CD14-positive monocyte (primary cell): ENCODE data around the gene SYTL2. TPM values are rescaled to one million over a fixed set of nuclear protein-coding genes. Genes with fewer than 3 reads are reported as not detected.

Source experiments
- DNase-seq, 3 donors: peaks; one replicate each; pipeline ENCODE4 v3.0.0-alpha.2; 2011 to 2022
- H2AFZ ChIP-seq: 2 replicates; pipeline ENCODE4 v1.6.0; 2012; ENCODE audit warnings: mild to moderate bottlenecking, low read depth, low read length, inconsistent platforms; ENCODE audit not compliant: insufficient read depth, poor library complexity, severe bottlenecking
- H3K27ac ChIP-seq, 2 donors: 1 replicate in 1 of 2; 2 replicates in 1 of 2; pipeline ENCODE4 v1.5.1; 2012 to 2013; ENCODE audit warnings: low read length in 2 of 2, control low read depth in 1 of 2, inconsistent platforms in 1 of 2, low read depth in 1 of 2, mild to moderate bottlenecking in 1 of 2
- H3K27me3 ChIP-seq, 2 donors: one replicate each; pipeline versions ENCODE4 v1.6.0 to v1.6.1; 2011 to 2013; ENCODE audit warnings: low read length in 2 of 2; ENCODE audit not compliant: control insufficient read depth in 2 of 2, insufficient read depth in 2 of 2
- H3K36me3 ChIP-seq, 2 donors: replicated peaks in 1 of 2; 1 replicate in 1 of 2; 2 replicates in 1 of 2; pipeline versions ENCODE4 v1.5.1 to v1.6.1; 2012 to 2013; ENCODE audit warnings: low read length in 2 of 2, control low read depth in 1 of 2, inconsistent platforms in 1 of 2, mild to moderate bottlenecking in 1 of 2; ENCODE audit not compliant: insufficient read depth in 2 of 2, control insufficient read depth in 1 of 2
- H3K4me1 ChIP-seq, 2 donors: 1 replicate in 1 of 2; 2 replicates in 1 of 2; pipeline versions ENCODE4 v1.5.1 to v1.6.1; 2012 to 2013; ENCODE audit warnings: low read length in 2 of 2, control low read depth in 1 of 2, inconsistent platforms in 1 of 2, mild to moderate bottlenecking in 1 of 2, moderate library complexity in 1 of 2; ENCODE audit not compliant: insufficient read depth in 2 of 2, control insufficient read depth in 1 of 2
- H3K4me2 ChIP-seq: replicated peaks from 2 replicates; pipeline ENCODE3; 2012; ENCODE audit warnings: low read length, moderate library complexity, mild to moderate bottlenecking; ENCODE audit not compliant: poor library complexity, severe bottlenecking; ENCODE audit errors: extremely low read depth
- H3K4me3 ChIP-seq, 3 experiments: fragments of 200-600 bp in 1 of 3; sonication (generic) in 1 of 3; replicated peaks in 1 of 3; 1 replicate in 2 of 3; 2 replicates in 1 of 3; pipeline ENCODE4 v1.5.1; 2011 to 2013; ENCODE audit warnings: low read length in 3 of 3, mild to moderate bottlenecking in 3 of 3, control low read depth in 2 of 3, low read depth in 2 of 3, inconsistent platforms in 1 of 3, moderate library complexity in 1 of 3
- H3K79me2 ChIP-seq: 2 replicates; pipeline ENCODE4 v1.6.0; 2012; ENCODE audit warnings: mild to moderate bottlenecking, control low read depth, inconsistent platforms, low read length, moderate library complexity; ENCODE audit not compliant: insufficient read depth
- H3K9ac ChIP-seq: 2 replicates; pipeline ENCODE4 v1.6.0; 2017; ENCODE audit warnings: low read length, mild to moderate bottlenecking; ENCODE audit not compliant: insufficient read depth, poor library complexity, severe bottlenecking
- H3K9me3 ChIP-seq, 2 donors: replicated peaks in 1 of 2; 1 replicate in 1 of 2; 2 replicates in 1 of 2; pipeline versions ENCODE4 v1.5.1 to v1.6.1; 2012 to 2013; ENCODE audit warnings: low read length in 2 of 2, control low read depth in 1 of 2; ENCODE audit not compliant: control insufficient read depth in 1 of 2, insufficient read depth in 1 of 2
- H4K20me1 ChIP-seq: 2 replicates; pipeline ENCODE4 v1.6.0; 2012; ENCODE audit warnings: mild to moderate bottlenecking, low read length, control low read depth, moderate library complexity; ENCODE audit not compliant: insufficient read depth
- H3K27ac Mint-ChIP-seq, 7 donors: one replicate each; pipeline ENCODE4 v1.8.0; 2020; ENCODE audit warnings: mild to moderate bottlenecking in 7 of 7, mixed read lengths in 7 of 7, moderate library complexity in 6 of 7, inconsistent platforms in 2 of 7
- H3K27me3 Mint-ChIP-seq, 3 donors: one replicate each; pipeline ENCODE4 v1.8.0; 2021 to 2022; ENCODE audit warnings: low read depth in 3 of 3, mild to moderate bottlenecking in 3 of 3, mixed read lengths in 3 of 3, moderate library complexity in 3 of 3, inconsistent platforms in 1 of 3
- H3K36me3 Mint-ChIP-seq, 2 donors: one replicate each; pipeline ENCODE4 v1.8.0; 2020; ENCODE audit warnings: mixed read lengths in 2 of 2, inconsistent platforms in 1 of 2, mild to moderate bottlenecking in 1 of 2
- H3K4me1 Mint-ChIP-seq: one replicate; pipeline ENCODE4 v1.8.0; 2020; ENCODE audit warnings: mild to moderate bottlenecking, mixed read lengths
- H3K4me3 Mint-ChIP-seq, 2 donors: one replicate each; pipeline ENCODE4 v1.8.0; 2020; ENCODE audit warnings: mild to moderate bottlenecking in 2 of 2, mixed read lengths in 2 of 2, moderate library complexity in 1 of 2
- H3K9me3 Mint-ChIP-seq, 7 donors: one replicate each; pipeline ENCODE4 v1.8.0; 2020 to 2022; ENCODE audit warnings: mixed read lengths in 7 of 7, mild to moderate bottlenecking in 6 of 7, moderate library complexity in 6 of 7, inconsistent platforms in 2 of 7
- CTCF ChIP-seq: fragments of 200-600 bp; IDR thresholded peaks from one replicate; pipeline ENCODE4 v1.8.0; 2022; ENCODE audit warnings: antibody characterized with exemption, mild to moderate bottlenecking
- WGBS: methylation state at CpG from one replicate; pipeline ENCODE4 v1.1.5; 2013; ENCODE audit warnings: missing lambda C conversion rate; ENCODE audit not compliant: insufficient coverage; 5-methylcytosine and 5-hydroxymethylcytosine counted together
- intact Hi-C, 2 donors: fragments of 100-400 bp; cut with micrococcal nuclease; formaldehyde crosslinking; loops; one replicate each; pipeline versions ENCODE4 v1.15.0 to v1.15.1; 2023
- polyA plus RNA-seq, 3 donors: library from polyadenylated mRNA; depleted of rRNA in 1 of 3; unstranded in 2 of 3; stranded (reverse) in 1 of 3; fragments of 300-500 nt in 2 of 3; fragments of >200 nt in 1 of 3; fragmentation: Illumina TruSeq in 2 of 3; gene quantifications; 1 replicate in 2 of 3; 2 replicates in 1 of 3; pipeline ENCODE4 v1.2.3, GENCODE V29; 2012 to 2021

Gene SYTL2
- polyA plus RNA-seq, 3 donors: 0.30 to 0.48 (median 0.34) TPM

GRCh38 chr11:85661972-85662664 is 148.8 kb downstream of the SYTL2 start:
- no peak for DNase-seq
- peaks cover 0 to 2% (median 0%) of the 10 kb centered on the region in 7 donors for H3K9me3 Mint-ChIP-seq
- intact Hi-C loops: loop anchor here (5.0 to 10.0 kb wide), 2 partner anchors 35 to 583 kb away; partner anchors contain the start of genes DLG2 (in 2 of the 2), TMEM126B (in 2 of the 2) and EED (in 1 of the 2)
- no CpG with 5 or more reads among the region's 4 CpGs for WGBS
- peaks cover 29 to 39% of the 10 kb centered on the region in 2 donors for H3K36me3 ChIP-seq
- H3K27ac ChIP-seq: peak overlapping the region in 1 of 2 donors; percentile 97
- H3K4me1 Mint-ChIP-seq: peaks cover 32% of the 10 kb centered on the region
- H3K4me3 ChIP-seq: peak overlapping the region in 1 of 3 experiments; percentile 94
- no peaks in the 10 kb centered on the region for H3K27me3 ChIP-seq
- H3K9me3 ChIP-seq: no peaks in the 10 kb centered on the region
- H4K20me1 ChIP-seq: peaks cover 60% of the 10 kb centered on the region
- no peak overlapping the region for H3K4me3 Mint-ChIP-seq
- H3K9ac ChIP-seq: no peak overlapping the region
- H3K27ac Mint-ChIP-seq: no peak overlapping the region
- no peak for TF ChIP-seq CTCF
- H3K79me2 ChIP-seq: peaks cover 82% of the 10 kb centered on the region
- H3K36me3 Mint-ChIP-seq: peaks cover 31 to 32% of the 10 kb centered on the region in 2 donors
- H3K4me2 ChIP-seq: peak overlapping the region; percentile 93
- no peak overlapping the region for H2AFZ ChIP-seq
- no peaks in the 10 kb centered on the region for H3K27me3 Mint-ChIP-seq
- H3K4me1 ChIP-seq: peaks cover 17 to 32% of the 10 kb centered on the region in 2 donors

- no CpG with 5 or more reads among the region's 1 CpG for WGBS
- Histone ChIP-seq H3K79me2 (peaks cover 71% of the 10 kb centered on the region), H4K20me1 (peaks cover 65% of the 10 kb centered on the region), H3K4me3 (no peak overlapping the region), H3K27me3 (no peaks in the 10 kb centered on the region), H2AFZ (no peak overlapping the region), H3K9ac (no peak overlapping the region), H3K9me3 (no peaks in the 10 kb centered on the region), H3K4me2 (no peak overlapping the region), H3K36me3 (peaks cover 49 to 73% of the 10 kb centered on the region in 2 donors), H3K4me1 (peaks cover 11 to 21% of the 10 kb centered on the region in 2 donors), H3K27ac (no peak overlapping the region)
- Mint-ChIP-seq H3K4me3 (no peak overlapping the region), H3K4me1 (peaks cover 28% of the 10 kb centered on the region), H3K36me3 (peaks cover 40 to 41% of the 10 kb centered on the region in 2 donors), H3K27me3 (no peaks in the 10 kb centered on the region), H3K27ac (no peak overlapping the region), H3K9me3 (no peaks in the 10 kb centered on the region)
- no peak for TF ChIP-seq CTCF
- intact Hi-C loops: no loop called here
- no peak for DNase-seq
These were observed 152.8 kb downstream of the SYTL2 start for GRCh38 chr11:85658180-85658579.
